ENCODE data around the gene INMT.

The INMT gene

GRCh38 chr7:30787486-30787885 is 35.6 kb downstream of the INMT start:
- no peak for DNase-seq (ENCODE audit: low spot score)

GRCh38 chr7:30788640-30789333 is 36.9 kb downstream of the INMT start:
- DNase-seq (ENCODE audit: low spot score), result no peak

DNA sequence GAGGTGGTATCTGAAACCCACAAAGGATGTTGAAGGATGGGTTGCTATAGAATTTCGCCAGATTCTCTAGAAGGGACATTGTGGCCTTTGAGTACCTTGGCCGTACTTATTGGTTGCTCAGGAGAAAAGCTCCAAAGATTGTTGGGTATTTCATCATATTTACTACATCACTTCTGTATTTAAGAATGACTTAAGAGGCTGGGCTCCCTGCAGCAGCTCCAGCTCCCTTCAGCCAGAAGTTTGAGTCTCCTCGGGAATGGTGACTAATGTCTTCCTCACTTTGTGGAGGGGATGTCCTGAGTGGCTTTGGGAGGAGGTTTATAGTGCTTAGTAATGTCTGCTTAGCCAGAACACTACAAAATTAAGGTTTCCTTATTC is 37.4 kb downstream of the INMT start:
- DNase-seq (ENCODE audit: low spot score), result peak; percentile 86

DNA sequence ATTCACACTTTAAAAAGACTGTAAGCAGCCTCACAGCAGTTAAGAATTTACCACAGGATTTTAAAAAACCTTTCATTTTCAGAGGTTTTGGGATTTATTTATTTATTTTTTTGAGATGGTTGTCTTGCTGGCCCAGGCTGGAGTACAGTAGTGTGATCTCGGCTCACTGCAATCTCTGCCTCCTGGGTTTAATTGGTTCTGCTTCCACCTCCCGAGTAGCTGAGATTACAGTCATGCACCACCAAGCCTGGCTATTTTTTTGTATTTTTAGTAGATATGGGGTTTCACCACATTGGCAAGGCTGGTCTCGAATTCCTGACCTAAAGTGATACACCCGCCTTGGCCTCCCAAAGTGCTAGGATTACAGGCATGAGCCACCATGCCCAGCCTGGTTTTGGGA is 38.4 kb downstream of the INMT start:
- no peak for DNase-seq (ENCODE audit: low spot score)

GRCh38 chr7:30791114-30791513 is 39.2 kb downstream of the INMT start:
- DNase-seq (ENCODE audit: low spot score), result no peak

- DNase-seq (ENCODE audit: low spot score), result peak; percentile 35
These were observed 43.4 kb downstream of the INMT start for GRCh38 chr7:30795161-30795948.

GRCh38 chr7:30796105-30796869 is 44.4 kb downstream of the INMT start:
- DNase-seq (ENCODE audit: low spot score), result no peak

DNA sequence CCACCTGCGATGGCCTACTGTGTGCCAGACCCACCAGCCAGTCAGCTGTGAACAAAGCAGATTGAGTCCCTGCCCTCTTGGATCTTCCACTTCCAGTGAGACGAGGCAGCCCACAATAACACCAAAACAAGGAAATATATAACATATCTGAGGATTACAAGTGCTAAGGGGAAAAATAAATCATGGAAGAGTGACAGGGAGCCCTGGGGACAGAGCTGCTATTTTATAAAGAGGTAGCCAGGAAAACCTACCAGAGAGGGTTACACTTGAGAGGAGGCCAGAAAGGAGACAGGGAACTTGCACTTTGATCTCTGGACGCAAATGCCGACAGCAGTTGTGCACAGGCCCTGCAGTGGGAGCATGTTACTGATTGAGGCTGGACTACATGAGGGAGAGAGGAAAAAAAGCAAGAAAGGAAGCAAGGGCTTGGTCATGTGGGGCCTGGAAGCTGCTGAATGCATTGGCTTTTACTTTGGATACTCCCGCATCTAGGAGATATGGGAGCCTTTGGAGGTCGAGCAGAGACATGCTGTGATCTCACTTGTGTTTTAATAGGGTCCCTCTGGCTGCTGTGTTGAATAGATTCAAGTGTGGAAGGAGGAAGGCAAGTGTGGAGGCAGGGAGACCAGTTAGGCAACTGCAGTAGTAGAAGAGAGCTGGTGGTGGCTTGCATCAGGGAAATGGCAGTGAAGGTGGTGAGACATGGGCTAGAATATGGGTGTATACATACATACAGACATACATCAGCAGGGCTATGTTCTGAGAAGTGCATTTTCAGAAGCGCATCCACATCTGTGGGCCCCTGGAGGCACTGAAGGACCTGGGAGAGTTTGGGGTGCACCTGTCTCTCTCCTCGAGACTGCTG is 45.5 kb downstream of the INMT start:
- DNase-seq (ENCODE audit: low spot score), result no peak

DNA sequence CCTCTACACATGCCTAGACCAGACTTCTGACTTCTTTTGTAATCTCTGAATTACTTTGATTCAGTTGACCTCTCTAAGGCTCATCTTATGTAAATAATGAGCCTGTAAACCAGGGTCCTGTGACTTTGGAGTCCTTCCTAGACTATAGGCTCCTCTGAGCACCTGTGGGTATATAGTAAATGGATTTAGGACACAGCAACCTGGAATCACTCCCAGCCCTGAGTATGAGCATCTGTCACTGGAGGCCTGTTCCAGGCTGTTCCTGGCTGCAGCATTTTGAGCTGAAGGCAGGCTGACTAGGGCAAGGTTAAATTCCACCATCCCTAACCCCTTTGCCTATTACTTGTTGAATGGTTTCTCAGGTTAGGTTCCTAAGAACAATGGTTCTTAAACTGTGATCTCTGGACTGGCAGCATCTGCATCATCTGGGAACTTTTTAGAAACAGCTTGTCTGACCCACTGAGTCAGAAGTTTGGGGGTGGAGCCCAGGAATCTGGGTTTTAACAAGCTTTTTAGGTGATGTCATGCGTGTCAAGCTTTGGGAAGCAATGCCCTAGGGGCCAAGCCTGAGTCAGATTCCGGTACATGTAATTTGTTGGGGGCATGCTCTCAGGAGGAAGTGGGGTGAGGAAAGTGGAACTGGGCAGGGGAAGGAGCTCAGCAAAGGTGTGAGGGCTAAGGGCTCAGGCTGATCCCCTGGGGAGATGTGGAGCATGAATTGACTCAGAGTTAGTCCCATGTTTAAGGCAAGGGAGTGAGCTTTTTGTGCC is 47.5 kb downstream of the INMT start:
- peak; percentile 82 for DNase-seq (ENCODE audit: low spot score)

GRCh38 chr7:30799976-30800661 is 48.2 kb downstream of the INMT start:
- DNase-seq (ENCODE audit: low spot score), result no peak

GRCh38 chr7:30800785-30801252 is 48.9 kb downstream of the INMT start:
- peak; percentile 82 for DNase-seq (ENCODE audit: low spot score)

GRCh38 chr7:30802812-30803211 is 50.9 kb downstream of the INMT start:
- no peak for DNase-seq (ENCODE audit: low spot score)

DNA sequence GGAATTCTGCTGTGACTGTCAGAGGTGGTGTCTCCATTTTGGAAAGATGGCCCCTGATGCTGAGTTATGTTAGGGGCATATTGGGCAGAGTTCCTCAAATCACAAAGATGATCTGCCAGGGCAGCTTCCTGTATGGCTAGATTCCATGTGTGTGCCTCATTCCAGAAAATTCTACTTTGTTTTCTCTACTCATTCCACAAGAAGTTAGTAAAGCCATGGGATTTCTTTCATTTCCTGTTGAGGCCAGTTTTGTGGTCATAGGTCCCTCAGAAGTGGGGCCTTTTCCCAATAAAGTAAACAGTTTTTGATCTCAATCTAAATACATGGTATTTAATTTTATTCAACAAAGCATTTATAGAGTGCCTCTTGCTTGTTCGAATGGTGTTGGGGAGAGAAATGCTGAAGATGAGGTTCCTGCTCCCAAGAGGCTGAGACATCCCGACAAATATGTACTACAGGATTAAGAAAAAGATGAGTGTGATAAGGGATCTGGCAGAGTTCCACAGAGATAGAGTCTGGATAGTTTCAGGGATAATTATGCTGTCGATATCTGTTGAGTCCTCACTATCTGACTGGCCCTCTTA is 52.2 kb downstream of the INMT start:
- DNase-seq (ENCODE audit: low spot score), result peak; percentile 80

GRCh38 chr7:30805081-30805691 is 53.3 kb downstream of the INMT start:
- no peak for DNase-seq (ENCODE audit: low spot score)

- no peak for DNase-seq (ENCODE audit: low spot score)
These were observed 54.0 kb downstream of the INMT start for GRCh38 chr7:30805931-30806330.

All from hepatic stellate cell (primary cell).